SK-MEL-5 (cell line): ENCODE data around the gene STAT3. TPM values are rescaled to one million over a fixed set of nuclear protein-coding genes. Genes with fewer than 3 reads are reported as not detected.
A peak's percentile ranks its signal among the peaks of the same experiment; 100 is the strongest.
"Not testable (repeated sequence)": the region's sequence is repeated elsewhere in the genome, so short reads cannot be mapped to it uniquely, and the experiment has no call there.

Experiments
- DNase-seq: peaks from one replicate; pipeline ENCODE4 v3.0.0-alpha.2; 2016; ENCODE audit warnings: low read depth, low spot score
- in situ Hi-C: cut with HindIII; loops from 2 replicates; pipeline ENCODE4 v1.10.0; 2016; ENCODE audit warnings: low sequenced_read_pairs, high pct_unique_total_duplicates, low pct_unique_long_range_greater_than_20kb
- total RNA-seq: library from RNA; depleted of rRNA; stranded (reverse); fragments of >200 nt; shearing (Covaris generic); gene quantifications from 2 replicates; pipeline ENCODE4 v1.2.3, GENCODE V29; 2014

The STAT3 gene
- total RNA-seq, 1 experiment from 2014 or later: 99.5 TPM

GRCh38 chr17:42365136-42365535, 23.1 kb downstream of the STAT3 start:
- no peak for DNase-seq
- in situ Hi-C loops: no loop called here

GRCh38 chr17:42363767-42364585, 24.3 kb downstream of the STAT3 start:
- in situ Hi-C loops: no loop called here
- DNase-seq: no peak

- in situ Hi-C loops: no loop called here
- DNase-seq: no peak
Observed at GRCh38 chr17:42363231-42363630, 25.0 kb downstream of the STAT3 start.

GRCh38 chr17:42362245-42362961, 25.8 kb downstream of the STAT3 start:
- DNase-seq: peak; percentile 41
- in situ Hi-C loops: no loop called here

- DNase-seq: peak; percentile 46
- in situ Hi-C loops: no loop called here
Observed at GRCh38 chr17:42361781-42362186, 26.5 kb downstream of the STAT3 start.

- DNase-seq, in situ Hi-C loops: not testable (repeated sequence)
Observed at GRCh38 chr17:42360388-42360787, 27.9 kb downstream of the STAT3 start.

- in situ Hi-C loops: no loop called here
- DNase-seq: no peak
Observed at GRCh38 chr17:42359133-42359532, 29.1 kb downstream of the STAT3 start.

- DNase-seq: no peak
- in situ Hi-C loops: no loop called here
Observed at GRCh38 chr17:42358434-42358833, 29.8 kb downstream of the STAT3 start.

- in situ Hi-C loops: no loop called here
Observed at GRCh38 chr17:42354956-42355843, 33.0 kb downstream of the STAT3 start.

GRCh38 chr17:42348104-42348503, 40.1 kb downstream of the STAT3 start:
- no peak for DNase-seq
- in situ Hi-C loops: no loop called here

More at GRCh38 chr17:42354956-42355843, 33.0 kb downstream of the STAT3 start:
- DNase-seq: peak; percentile 42

GRCh38 chr17:42347606-42348005, 40.6 kb downstream of the STAT3 start:
- in situ Hi-C loops: no loop called here
- DNase-seq: no peak

- in situ Hi-C loops: no loop called here
- DNase-seq: no peak
Observed at GRCh38 chr17:42347198-42347597, 41.0 kb downstream of the STAT3 start.

- no peak for DNase-seq
- in situ Hi-C loops: no loop called here
Observed at GRCh38 chr17:42346481-42346880, 41.8 kb downstream of the STAT3 start.

GRCh38 chr17:42345396-42346073, 42.7 kb downstream of the STAT3 start:
- no peak for DNase-seq
- in situ Hi-C loops: no loop called here

- in situ Hi-C loops: no loop called here
- no peak for DNase-seq
Observed at GRCh38 chr17:42342242-42343008, 45.8 kb downstream of the STAT3 start.

- in situ Hi-C loops: no loop called here
- no peak for DNase-seq
Observed at GRCh38 chr17:42341568-42341967, 46.7 kb downstream of the STAT3 start.

- in situ Hi-C loops: no loop called here
- no peak for DNase-seq
Observed at GRCh38 chr17:42340691-42341127, 47.5 kb downstream of the STAT3 start.
